Effector memory CD4-positive, alpha-beta T cell (primary cell): ENCODE results near the gene VGF.

Experiments
- DNase-seq, 3 donors: peaks; one replicate each; pipeline ENCODE4 v3.0.0-alpha.2; 2020
- H3K27ac ChIP-seq: 2 replicates; pipeline ENCODE4 v1.7.0; 2013; ENCODE audit warnings: mild to moderate bottlenecking, low read length, moderate library complexity; ENCODE audit not compliant: insufficient read depth, poor library complexity, severe bottlenecking
- H3K27me3 ChIP-seq: replicated peaks from 2 replicates; pipeline ENCODE4 v1.7.0; 2013; ENCODE audit warnings: mild to moderate bottlenecking, low read length; ENCODE audit not compliant: insufficient read depth, control insufficient read depth, poor library complexity, severe bottlenecking
- H3K36me3 ChIP-seq: 2 replicates; pipeline ENCODE4 v1.7.0; 2013; ENCODE audit warnings: mild to moderate bottlenecking, low read length, moderate library complexity; ENCODE audit not compliant: control insufficient read depth, insufficient read depth
- H3K4me1 ChIP-seq: 2 replicates; pipeline ENCODE4 v1.7.0; 2013; ENCODE audit warnings: low read length, mild to moderate bottlenecking; ENCODE audit not compliant: control insufficient read depth, insufficient read depth, poor library complexity, severe bottlenecking
- H3K4me3 ChIP-seq: 2 replicates; pipeline ENCODE4 v1.7.0; 2013; ENCODE audit warnings: low read length, low read depth, mild to moderate bottlenecking; ENCODE audit not compliant: insufficient read depth, poor library complexity, severe bottlenecking
- H3K9me3 ChIP-seq: 2 replicates; pipeline ENCODE4 v1.7.0; 2013; ENCODE audit warnings: mild to moderate bottlenecking, low read length, moderate library complexity; ENCODE audit not compliant: control insufficient read depth

The VGF gene

DNA sequence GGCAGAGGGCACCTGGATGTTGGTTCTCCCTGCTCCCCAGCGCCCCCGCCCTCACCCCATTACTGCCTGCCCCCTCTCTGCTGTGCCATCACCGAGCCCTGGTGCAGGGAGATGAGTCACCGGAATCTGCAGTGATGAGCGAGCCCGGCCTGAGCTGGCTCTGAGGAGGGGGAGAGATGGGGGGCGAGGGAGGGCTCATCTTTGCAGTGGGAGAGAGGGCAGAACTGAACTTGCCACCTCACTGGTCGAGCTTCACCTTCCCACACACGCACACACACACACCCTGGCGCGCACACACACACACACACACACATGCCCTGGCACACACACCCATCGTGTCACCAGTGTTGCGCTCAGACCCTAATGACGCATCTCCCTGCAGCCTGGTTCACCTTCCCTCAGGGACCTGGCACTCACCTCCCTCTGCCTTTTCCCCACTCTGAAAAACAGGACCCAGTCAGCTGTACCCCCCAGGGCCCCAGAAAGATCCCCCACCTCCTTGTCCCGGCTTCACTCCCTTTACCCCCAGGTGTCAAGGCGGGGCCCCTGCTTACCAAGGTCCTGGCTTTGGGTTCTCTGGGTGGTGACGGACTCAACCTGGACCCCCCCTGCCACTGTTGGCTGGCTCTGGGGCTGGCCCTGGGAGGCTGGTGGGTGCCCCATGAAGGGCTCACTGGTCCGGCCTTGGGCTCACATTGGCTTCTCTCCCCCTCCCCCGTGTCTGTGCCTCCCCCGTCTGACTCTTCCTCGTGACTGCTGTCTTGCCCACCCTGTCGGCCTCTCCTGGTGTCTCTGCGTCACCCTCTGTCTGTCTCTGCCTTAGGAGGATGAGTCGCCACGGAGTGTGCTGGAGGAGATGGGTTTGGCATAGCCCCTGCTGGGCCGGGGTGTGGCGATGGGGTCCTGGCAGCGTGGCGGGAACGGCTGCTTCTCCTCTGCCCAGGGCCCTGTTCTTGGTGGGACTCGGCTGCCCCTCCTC lies 5.4 kb downstream of the VGF start:
- peaks cover 28% of the 10 kb centered on the region for H3K4me1 ChIP-seq
- no peak overlapping the region for H3K27ac ChIP-seq
- H3K9me3 ChIP-seq = no peaks in the 10 kb centered on the region
- no peak for DNase-seq
- no peak overlapping the region for H3K4me3 ChIP-seq
- H3K36me3 ChIP-seq = peaks cover 11% of the 10 kb centered on the region
- H3K27me3 ChIP-seq = peaks cover 30% of the 10 kb centered on the region

DNA sequence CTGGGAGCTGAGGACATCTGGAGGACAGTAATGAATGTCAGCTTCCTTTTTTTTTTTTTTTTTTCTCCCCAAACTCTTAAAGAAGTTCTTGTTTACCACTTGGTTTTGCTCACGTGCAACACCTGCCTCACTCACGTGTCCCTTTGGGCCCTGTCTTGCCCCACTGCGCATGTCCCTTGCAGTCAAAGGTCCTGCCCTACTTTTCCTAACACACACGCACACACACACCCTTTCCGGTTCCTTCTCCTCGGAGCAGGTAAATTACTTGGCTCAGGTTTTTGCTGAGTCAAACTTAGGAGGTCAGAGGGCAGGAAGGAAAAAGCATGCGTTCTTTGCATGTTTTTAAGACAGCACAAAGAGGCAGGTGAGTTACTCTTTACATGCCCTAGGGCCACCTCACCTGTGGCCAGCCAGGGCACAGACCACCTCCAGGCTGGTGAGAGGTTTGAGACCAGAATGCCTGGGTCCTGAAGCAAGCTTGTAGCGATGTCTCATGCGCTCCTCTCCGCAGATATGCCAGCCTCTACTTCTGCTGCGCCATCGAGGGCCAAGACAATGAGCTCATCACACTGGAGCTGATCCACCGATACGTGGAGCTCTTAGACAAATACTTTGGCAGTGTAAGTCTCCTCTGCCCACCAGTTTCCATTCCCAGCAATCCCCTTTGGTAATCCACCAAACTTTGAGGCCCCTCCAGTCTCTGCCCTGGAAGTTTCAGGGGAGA lies 8.3 kb downstream of the VGF start:
- H3K36me3 ChIP-seq = peaks cover 11% of the 10 kb centered on the region
- DNase-seq = no peak
- H3K4me1 ChIP-seq = peaks cover 18% of the 10 kb centered on the region

DNA sequence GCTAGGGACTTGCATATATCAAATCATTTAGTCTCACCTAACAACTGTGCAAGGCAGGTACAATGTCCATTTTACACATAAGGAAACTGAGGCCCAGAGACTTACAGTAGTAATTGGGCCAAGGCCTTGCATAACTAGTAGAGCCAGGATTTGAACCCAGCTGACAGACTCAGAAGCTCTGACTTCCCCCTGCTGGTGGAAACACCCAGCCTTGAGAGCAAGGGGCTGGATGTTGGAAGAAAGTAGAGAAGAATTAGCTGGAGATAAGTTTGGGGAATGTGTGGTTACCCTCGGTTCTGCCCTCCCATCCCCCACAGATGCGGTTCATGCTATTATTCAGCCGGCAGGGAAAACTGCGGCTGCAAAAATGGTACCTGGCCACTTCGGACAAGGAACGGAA lies 9.1 kb downstream of the VGF start:
- Histone ChIP-seq H3K36me3 (peaks cover 11% of the 10 kb centered on the region), H3K4me3 (no peak overlapping the region), H3K9me3 (no peaks in the 10 kb centered on the region), H3K27me3 (peaks cover 2% of the 10 kb centered on the region), H3K4me1 (peaks cover 18% of the 10 kb centered on the region), H3K27ac (no peak overlapping the region)
- DNase-seq = no peak

More for the DNA sequence above, 8.3 kb downstream of the VGF start:
- Histone ChIP-seq H3K27me3 (peaks cover 10% of the 10 kb centered on the region), H3K27ac (no peak overlapping the region), H3K4me3 (no peak overlapping the region), H3K9me3 (no peaks in the 10 kb centered on the region)

DNA sequence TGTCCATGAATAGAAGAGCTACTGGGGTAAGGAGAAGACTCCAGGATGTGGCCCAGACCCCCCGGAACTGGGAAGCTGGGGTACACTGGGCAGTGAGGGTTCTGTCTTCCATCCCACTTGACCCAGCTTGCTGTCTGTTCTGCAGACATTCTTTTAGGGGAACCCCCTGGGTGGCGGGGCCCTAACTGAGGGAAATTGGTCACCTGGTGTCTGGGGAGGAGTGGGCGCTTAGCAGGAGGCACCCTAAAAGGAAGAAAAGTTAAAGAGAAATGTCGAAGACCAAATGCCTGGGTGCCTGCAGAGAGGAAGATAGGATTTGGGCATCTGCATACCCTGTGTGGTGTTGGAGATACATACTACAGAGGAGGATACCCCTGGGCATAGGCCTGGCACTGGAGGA lies 10.1 kb downstream of the VGF start:
- DNase-seq = no peak
- Histone ChIP-seq H3K4me3 (peak overlapping the region; percentile 61), H3K36me3 (peaks cover 11% of the 10 kb centered on the region), H3K27ac (no peak overlapping the region), H3K27me3 (no peaks in the 10 kb centered on the region), H3K9me3 (no peaks in the 10 kb centered on the region), H3K4me1 (peaks cover 18% of the 10 kb centered on the region)

DNA sequence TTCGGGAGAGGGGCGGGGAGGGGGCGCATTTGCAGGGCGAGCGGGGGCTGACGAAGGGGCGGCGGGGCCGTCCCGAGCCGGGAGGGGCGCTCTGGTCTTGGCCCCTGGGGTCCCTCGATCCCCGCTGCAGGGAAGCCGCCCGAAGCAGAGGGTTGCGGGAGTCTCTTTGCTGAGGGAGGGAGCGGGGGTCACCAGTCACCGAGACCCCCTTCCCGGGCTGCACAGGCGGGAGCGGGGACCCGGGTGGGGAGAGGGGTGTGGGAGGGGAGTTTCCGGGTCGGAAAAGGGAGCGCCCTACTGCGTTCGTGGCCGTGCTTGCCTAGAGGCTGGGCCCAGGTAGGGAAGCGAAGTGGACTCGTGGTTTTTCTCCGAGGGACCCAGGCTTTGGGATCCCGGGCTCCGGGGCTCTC lies 10.7 kb downstream of the VGF start:
- Histone ChIP-seq H3K27me3 (no peaks in the 10 kb centered on the region), H3K27ac (peak overlapping the region; percentile 3)
- DNase-seq = no peak

DNA sequence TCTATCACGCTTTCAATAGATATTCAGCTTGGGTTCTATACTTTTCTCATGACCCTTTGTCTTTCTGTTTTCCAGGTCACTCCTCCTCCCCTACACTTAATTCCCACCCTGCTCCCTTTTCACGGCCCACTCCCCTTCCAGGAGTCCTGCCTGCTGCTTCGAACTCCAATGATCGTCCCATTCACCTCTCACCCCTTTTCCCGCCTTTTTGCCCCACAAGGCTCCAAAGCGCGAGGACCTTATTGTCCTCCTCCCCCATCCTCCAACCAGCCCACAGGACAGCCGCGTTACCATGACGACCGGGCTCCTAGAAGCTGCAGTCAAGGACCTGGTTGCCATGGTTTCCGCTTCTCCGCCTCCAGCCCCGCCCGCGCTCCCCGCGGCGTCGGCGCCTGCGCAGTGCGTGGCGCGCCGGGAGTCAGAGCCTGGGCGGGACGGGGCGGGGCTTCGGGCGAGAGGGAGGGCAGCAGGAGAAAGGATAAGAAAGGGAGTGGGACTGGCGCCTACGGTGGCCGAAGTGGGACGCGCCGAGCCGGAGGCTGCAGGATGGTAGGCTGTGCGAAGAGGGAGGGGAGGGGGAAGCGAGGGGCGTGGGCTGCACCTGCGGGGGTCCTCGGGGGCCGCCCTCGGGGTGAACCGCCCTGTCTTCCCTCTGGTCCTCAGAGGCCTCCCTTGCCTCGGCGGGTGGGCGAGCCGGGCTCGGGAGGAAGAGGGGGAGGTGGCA lies 11.2 kb downstream of the VGF start, which contains the start of gene AP1S1:
Gene AP1S1 (plus strand): TSS at position 508 of the 724 bp plus-strand sequence. CDS start 39 bp downstream, at position 547.
- peak; percentile 81 to 89 (median 86) for DNase-seq
- Histone ChIP-seq H3K36me3 (peaks cover 7% of the 10 kb centered on the region), H3K4me1 (peaks cover 18% of the 10 kb centered on the region), H3K27me3 (no peaks in the 10 kb centered on the region), H3K27ac (peak within 1 kb of the TSS; percentile 3), H3K4me3 (peak within 1 kb of the TSS; percentile 61), H3K9me3 (no peaks in the 10 kb centered on the region)

More for the DNA sequence above, 10.7 kb downstream of the VGF start:
- Histone ChIP-seq H3K4me1 (peaks cover 18% of the 10 kb centered on the region), H3K9me3 (no peaks in the 10 kb centered on the region), H3K36me3 (peaks cover 11% of the 10 kb centered on the region), H3K4me3 (peak overlapping the region; percentile 61)

DNA sequence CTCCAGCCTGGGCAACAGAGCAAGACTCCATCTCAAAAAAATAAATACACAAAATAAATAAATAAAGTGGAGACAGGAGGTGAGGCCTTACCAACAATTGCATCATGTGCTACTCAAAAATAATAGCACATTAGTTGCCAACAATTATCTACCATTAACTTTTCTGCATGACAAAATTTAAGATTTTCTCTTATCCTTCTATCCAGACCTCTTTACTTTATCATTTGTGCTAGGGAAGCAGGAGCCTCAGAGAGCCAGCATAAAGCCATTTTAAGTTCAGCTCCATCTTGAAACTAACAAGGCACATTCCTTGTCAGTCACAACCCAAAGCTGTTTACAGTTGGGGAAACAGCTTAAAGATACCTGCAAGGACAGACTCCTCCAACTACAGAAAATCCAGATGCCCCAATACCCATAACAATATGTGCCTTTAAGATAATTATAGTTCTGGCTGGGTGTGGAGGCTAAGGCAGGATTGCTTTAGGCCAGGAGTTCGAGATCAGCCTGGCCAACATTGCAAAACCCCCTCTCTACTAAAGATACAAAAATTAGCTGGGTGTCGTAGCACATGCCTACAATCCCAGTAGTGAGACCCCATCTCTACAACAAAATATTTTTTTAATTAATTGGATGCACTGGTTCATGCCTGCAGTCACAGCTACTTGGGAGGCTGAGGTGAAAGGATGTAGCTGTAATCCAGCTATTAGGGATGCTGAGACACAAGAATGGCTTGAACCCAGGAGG lies 13.3 kb downstream of the VGF start:
- Histone ChIP-seq H3K4me1 (peaks cover 18% of the 10 kb centered on the region), H3K36me3 (no peaks in the 10 kb centered on the region), H3K27ac (no peak overlapping the region), H3K27me3 (no peaks in the 10 kb centered on the region), H3K4me3 (no peak overlapping the region), H3K9me3 (no peaks in the 10 kb centered on the region)
- no peak for DNase-seq

DNA sequence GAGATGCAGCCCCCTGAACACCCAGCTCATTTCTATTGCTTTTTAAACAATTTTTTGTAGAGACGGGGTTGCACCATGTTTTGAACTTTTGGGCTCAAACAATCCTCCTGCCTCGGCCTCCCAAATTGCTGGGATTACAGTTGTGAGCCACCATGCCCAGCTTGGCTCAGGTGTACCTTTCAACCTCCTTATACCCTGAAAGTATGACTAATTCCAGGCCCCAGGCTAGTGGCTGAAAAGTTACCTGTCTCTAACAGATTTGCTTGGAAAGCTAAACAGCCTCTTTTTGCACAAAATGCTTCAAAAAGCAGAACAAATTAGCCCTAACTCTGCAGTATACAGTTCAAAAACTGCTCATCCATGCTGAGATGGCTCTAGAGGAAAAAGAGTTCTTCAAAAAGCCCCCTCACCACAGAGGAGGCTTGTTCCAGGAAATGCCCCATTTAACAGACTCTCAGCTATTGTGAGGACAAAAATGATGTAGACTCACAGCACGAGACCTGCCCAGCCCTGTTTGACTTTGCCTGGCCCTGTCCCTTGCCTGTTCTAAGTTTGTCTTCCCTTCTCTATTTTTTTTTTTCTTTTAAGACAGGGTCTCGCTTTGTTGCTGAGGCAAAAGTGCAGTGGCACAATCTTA lies 24.5 kb downstream of the VGF start:
- Histone ChIP-seq H3K27me3 (no peaks in the 10 kb centered on the region), H3K4me1 (peaks cover 11% of the 10 kb centered on the region), H3K4me3 (no peak overlapping the region), H3K9me3 (no peaks in the 10 kb centered on the region), H3K36me3 (no peaks in the 10 kb centered on the region), H3K27ac (no peak overlapping the region)
- DNase-seq = no peak

DNA sequence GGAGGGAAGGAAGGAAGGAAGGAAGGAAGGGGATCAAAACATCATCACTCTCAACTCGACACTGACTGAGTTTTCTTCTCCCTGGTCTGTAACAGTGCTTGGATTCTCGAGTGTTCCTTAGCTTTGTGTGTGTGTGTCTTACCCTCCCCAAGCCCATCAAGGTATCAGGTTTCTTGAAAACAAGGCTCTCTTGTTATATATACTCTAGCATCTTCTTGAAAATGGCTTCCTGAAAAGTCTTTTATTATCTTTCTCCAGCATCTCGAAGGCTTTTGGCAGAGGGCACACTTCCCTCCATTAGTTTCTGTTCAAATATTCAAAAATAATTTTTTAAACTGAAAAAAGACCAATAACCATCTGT lies 25.1 kb downstream of the VGF start:
- H3K4me3 ChIP-seq = no peak overlapping the region
- H3K9me3 ChIP-seq = no peaks in the 10 kb centered on the region
- no peak for DNase-seq
- peaks cover 5% of the 10 kb centered on the region for H3K27me3 ChIP-seq
- peaks cover 11% of the 10 kb centered on the region for H3K4me1 ChIP-seq
- H3K36me3 ChIP-seq = no peaks in the 10 kb centered on the region
- no peak overlapping the region for H3K27ac ChIP-seq
